ENCODE results near the gene MS4A4A. TPM values are rescaled to one million over a fixed set of nuclear protein-coding genes. Genes with fewer than 3 reads are reported as not detected.
A peak's percentile ranks its signal among the peaks of the same experiment; 100 is the strongest.

The MS4A4A gene
- total RNA-seq, 2 donors from 2014 or later = 1.3 to 16.3 TPM

DNA sequence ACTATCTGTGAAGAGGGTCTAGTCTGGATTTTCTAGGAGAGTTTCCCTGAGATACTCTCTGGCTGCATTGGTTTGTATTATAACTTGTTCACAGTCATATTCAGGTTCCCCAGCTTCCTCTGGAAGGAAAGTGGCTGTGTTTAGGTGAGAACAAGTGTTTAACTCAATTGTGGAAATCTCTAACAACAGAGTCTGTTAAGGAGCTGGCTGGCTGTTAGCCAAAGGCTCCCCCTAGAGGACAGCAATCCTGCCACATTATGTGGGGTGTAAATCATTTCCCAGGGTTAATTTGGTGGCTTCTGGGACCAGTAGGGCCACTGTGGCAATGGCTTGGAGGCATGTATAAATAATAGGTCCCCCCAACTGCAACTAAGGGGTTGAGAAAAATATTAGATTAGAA lies 65.0 kb downstream of the MS4A4A start:
- intact Hi-C loops (cut with DNase I) = no loop called here
- no peak overlapping the region for H3K27ac ChIP-seq
- no peak overlapping the region for H3K4me3 ChIP-seq
- H3K36me3 ChIP-seq (replicated peaks in 1 of 2; ENCODE audit: insufficient read depth in 1 of 2, low read depth in 2 of 2) = no peaks in the 10 kb centered on the region
- peak; percentile 32 to 65 (median 38) for DNase-seq
- H3K27me3 ChIP-seq = no peaks in the 10 kb centered on the region
- H3K4me1 ChIP-seq = no peaks in the 10 kb centered on the region
- H3K9me3 ChIP-seq = no peaks in the 10 kb centered on the region
- TF ChIP-seq, protein P1, sequence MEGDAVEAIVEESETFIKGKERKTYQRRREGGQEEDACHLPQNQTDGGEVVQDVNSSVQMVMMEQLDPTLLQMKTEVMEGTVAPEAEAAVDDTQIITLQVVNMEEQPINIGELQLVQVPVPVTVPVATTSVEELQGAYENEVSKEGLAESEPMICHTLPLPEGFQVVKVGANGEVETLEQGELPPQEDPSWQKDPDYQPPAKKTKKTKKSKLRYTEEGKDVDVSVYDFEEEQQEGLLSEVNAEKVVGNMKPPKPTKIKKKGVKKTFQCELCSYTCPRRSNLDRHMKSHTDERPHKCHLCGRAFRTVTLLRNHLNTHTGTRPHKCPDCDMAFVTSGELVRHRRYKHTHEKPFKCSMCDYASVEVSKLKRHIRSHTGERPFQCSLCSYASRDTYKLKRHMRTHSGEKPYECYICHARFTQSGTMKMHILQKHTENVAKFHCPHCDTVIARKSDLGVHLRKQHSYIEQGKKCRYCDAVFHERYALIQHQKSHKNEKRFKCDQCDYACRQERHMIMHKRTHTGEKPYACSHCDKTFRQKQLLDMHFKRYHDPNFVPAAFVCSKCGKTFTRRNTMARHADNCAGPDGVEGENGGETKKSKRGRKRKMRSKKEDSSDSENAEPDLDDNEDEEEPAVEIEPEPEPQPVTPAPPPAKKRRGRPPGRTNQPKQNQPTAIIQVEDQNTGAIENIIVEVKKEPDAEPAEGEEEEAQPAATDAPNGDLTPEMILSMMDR (IDR thresholded peaks at IDR 0.05) = peak in 5 of 7 experiments; percentile 17 to 41 (median 19)
- TF ChIP-seq POLR2A (IDR thresholded peaks at IDR 0.05) = no peak
- ATAC-seq = no peak

DNA sequence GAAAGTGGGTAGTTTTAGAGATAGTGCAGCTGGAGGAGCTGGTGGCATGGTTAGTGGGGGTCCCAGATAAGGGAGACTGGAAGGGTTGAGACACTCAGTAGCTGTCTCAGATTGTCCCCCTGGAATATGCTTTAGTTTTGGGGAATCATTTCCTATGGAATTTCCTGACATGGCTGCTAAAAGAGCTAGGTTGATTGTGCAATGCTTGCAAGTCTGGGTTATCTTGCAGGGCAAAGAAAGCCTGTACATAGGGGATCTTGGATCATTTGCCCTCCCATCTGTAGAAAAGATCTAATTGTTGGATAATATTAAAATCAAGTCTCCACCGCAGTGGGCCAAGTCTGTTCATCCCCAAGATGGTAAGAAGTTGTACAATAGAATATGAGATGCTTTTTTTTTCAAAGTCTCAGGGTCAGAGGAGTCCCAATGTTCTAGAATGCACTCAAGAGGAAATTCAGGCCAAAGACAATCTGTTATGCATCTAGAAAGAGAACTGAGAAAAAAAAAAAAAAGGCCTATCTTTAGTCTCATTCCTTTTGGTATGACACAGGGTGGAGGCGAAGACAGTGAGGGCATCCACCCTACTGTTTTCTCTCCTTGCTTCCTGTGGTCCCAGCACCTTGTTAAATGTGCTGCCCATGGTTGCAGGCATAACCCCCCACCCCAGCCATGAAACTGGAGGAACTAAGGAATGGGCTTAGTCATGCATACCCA lies 66.8 kb downstream of the MS4A4A start:
- 85 to 91% methylated on average over 2 of the region's 2 CpGs for WGBS, 2 donors
- H3K27me3 ChIP-seq = no peaks in the 10 kb centered on the region
- intact Hi-C loops (cut with DNase I) = no loop called here
- no peaks in the 10 kb centered on the region for H3K9me3 ChIP-seq
- no peaks in the 10 kb centered on the region for H3K36me3 ChIP-seq (replicated peaks in 1 of 2; ENCODE audit: insufficient read depth in 1 of 2, low read depth in 2 of 2)
- H3K4me1 ChIP-seq = no peaks in the 10 kb centered on the region
- ATAC-seq = no peak
- no peak for DNase-seq
- H3K4me3 ChIP-seq = no peak overlapping the region
- H3K27ac ChIP-seq = no peak overlapping the region
- TF ChIP-seq POLR2A (IDR thresholded peaks at IDR 0.05) = no peak
- TF ChIP-seq, protein P1 (IDR thresholded peaks at IDR 0.05) = no peak

DNA sequence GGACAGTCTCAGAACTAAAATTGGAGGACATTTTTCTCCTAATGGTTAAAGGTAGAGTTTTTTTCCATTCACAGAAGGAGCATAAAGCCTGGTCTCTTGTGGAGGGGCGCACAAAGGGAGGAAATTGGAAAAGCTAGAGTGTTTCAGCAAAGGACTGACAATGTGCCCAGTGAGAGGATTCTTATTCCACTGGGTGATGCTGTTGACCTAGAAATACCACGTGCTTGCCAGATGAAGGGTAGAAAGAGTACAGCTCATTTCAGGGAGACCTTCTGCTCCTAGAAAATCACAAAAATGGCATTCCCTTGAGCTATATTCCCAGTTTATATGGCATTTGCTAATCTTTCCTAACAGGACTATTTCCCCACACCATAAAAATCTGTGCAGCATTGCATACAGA lies 67.7 kb downstream of the MS4A4A start:
- no peak for TF ChIP-seq POLR2A (IDR thresholded peaks at IDR 0.05)
- TF ChIP-seq, protein P1 (IDR thresholded peaks at IDR 0.05) = no peak
- Histone ChIP-seq H3K27ac (no peak overlapping the region), H3K27me3 (no peaks in the 10 kb centered on the region), H3K36me3 (replicated peaks in 1 of 2; ENCODE audit: insufficient read depth in 1 of 2, low read depth in 2 of 2) (no peaks in the 10 kb centered on the region), H3K4me3 (no peak overlapping the region), H3K4me1 (no peaks in the 10 kb centered on the region), H3K9me3 (no peaks in the 10 kb centered on the region)
- DNase-seq (no peak), ATAC-seq (no peak)
- intact Hi-C loops (cut with DNase I) = no loop called here
- whole genome bisulfite sequencing, 2 donors = 58 to 66% methylated on average over 2 of the region's 2 CpGs

DNA sequence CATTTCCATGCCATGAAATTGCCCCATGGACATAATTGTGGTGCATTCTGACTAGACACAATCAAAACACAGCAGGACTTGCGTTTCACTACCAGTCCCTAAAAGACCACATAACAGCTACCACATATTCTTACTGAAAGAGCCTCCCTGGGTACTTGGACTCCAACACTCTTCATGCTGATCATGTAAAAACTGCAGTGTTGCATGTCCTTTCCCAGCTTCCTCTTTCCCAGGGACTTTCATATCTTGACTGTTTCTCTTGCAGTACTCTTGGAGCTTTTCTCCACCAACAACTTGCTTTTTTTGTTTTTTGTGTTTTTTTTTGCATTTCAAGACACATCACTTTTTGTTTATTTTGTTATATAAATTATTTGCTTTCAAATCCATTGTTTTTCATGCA lies 69.5 kb downstream of the MS4A4A start:
- 84% methylated on average over 1 of the region's 1 CpG for WGBS, 2 donors
- no peaks in the 10 kb centered on the region for H3K9me3 ChIP-seq
- H3K4me3 ChIP-seq = no peak overlapping the region
- intact Hi-C loops (cut with DNase I) = no loop called here
- TF ChIP-seq, protein P1 (IDR thresholded peaks at IDR 0.05) = no peak
- TF ChIP-seq POLR2A (IDR thresholded peaks at IDR 0.05) = no peak
- ATAC-seq (no peak), DNase-seq (no peak)
- no peak overlapping the region for H3K27ac ChIP-seq
- H3K27me3 ChIP-seq = no peaks in the 10 kb centered on the region
- H3K36me3 ChIP-seq (replicated peaks in 1 of 2; ENCODE audit: insufficient read depth in 1 of 2, low read depth in 2 of 2) = no peaks in the 10 kb centered on the region
- H3K4me1 ChIP-seq = no peaks in the 10 kb centered on the region

DNA sequence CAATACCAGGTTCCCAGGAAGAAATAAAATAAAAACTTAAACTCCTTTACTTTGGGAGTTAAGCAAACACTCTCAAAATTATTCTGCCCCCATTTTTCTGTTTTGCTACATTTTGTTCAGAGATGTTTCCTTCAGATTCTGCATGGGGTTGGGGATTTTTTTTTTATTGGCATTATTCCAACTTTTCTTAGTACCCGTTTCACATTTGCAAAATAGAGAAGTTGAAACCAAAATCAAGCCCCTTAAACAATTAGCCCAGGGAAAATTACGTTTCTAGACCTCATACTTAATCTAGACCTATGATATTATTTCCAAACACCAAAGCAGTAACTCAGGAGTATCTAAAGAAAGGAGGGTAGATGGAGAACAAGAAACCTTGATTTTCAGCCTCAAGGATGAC lies 77.3 kb downstream of the MS4A4A start:
- no peaks in the 10 kb centered on the region for H3K27me3 ChIP-seq
- H3K4me3 ChIP-seq = no peak overlapping the region
- ATAC-seq (no peak), DNase-seq (no peak)
- no peak for TF ChIP-seq POLR2A (IDR thresholded peaks at IDR 0.05)
- TF ChIP-seq, protein P1 (IDR thresholded peaks at IDR 0.05) = no peak
- intact Hi-C loops (cut with DNase I) = no loop called here
- no peaks in the 10 kb centered on the region for H3K36me3 ChIP-seq (replicated peaks in 1 of 2; ENCODE audit: insufficient read depth in 1 of 2, low read depth in 2 of 2)
- no peaks in the 10 kb centered on the region for H3K9me3 ChIP-seq
- no peak overlapping the region for H3K27ac ChIP-seq
- 25 to 41% methylated on average over 2 of the region's 2 CpGs for WGBS, 2 donors
- no peaks in the 10 kb centered on the region for H3K4me1 ChIP-seq

All from body of pancreas (tissue), 4 donors.